PC-9 (cell line): Measurements from ENCODE around the gene SHISA9.

Source experiments
- EZH2 ChIP-seq: fragments of 200-600 bp; sonication (generic); IDR thresholded peaks from 2 replicates; pipeline ENCODE4 v1.8.0; 2017; ENCODE audit warnings: antibody characterized with exemption, low read depth
- TF ChIP-seq, protein P1 (sequence below): fragments of 200-600 bp; sonication (generic); conservative IDR thresholded peaks from 2 replicates; pipeline ENCODE4 v1.6.1; 2017; ENCODE audit warnings: mixed run types, antibody characterized with exemption, mild to moderate bottlenecking, moderate library complexity

DNA sequence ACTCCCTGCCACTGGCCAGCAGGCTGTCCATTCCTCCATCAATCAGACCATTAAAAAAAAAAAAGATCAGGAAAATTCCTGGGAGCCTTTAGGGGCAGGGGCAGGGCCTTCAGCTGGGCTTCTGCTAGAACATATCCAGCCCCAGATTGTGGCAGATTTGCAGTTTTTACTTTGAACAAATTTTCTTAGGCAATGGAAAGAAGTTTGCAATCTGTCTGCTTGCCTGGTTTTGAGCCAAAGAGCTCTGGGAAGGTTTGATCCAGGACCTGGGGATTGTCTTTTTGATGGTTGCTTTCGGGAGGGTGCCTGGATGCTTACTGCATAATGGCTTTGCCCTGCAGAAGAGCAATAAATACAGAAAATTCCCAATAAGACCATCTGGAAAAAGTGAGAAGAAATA is 145.9 kb downstream of the SHISA9 start:
- TF ChIP-seq, protein P1, sequence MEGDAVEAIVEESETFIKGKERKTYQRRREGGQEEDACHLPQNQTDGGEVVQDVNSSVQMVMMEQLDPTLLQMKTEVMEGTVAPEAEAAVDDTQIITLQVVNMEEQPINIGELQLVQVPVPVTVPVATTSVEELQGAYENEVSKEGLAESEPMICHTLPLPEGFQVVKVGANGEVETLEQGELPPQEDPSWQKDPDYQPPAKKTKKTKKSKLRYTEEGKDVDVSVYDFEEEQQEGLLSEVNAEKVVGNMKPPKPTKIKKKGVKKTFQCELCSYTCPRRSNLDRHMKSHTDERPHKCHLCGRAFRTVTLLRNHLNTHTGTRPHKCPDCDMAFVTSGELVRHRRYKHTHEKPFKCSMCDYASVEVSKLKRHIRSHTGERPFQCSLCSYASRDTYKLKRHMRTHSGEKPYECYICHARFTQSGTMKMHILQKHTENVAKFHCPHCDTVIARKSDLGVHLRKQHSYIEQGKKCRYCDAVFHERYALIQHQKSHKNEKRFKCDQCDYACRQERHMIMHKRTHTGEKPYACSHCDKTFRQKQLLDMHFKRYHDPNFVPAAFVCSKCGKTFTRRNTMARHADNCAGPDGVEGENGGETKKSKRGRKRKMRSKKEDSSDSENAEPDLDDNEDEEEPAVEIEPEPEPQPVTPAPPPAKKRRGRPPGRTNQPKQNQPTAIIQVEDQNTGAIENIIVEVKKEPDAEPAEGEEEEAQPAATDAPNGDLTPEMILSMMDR, result no peak
- TF ChIP-seq EZH2, result no peak
